CD4-positive, alpha-beta T cell treated with Interleukin-15 for 4 hours (primary cell): ENCODE results near the gene RAB3IP.
"Not testable (repeated sequence)": the region's sequence is repeated elsewhere in the genome, so short reads cannot be mapped to it uniquely, and the experiment has no call there.

Experiments used
- DNase-seq: peaks from one replicate; pipeline ENCODE4 v3.0.0-alpha.2; 2020; ENCODE audit warnings: low spot score

The RAB3IP gene

GRCh38 chr12:69756088-69756755 is 17.6 kb downstream of the RAB3IP start:
- no peak for DNase-seq

GRCh38 chr12:69758105-69758504 is 19.4 kb downstream of the RAB3IP start:
- DNase-seq, result no peak

- DNase-seq, result not testable (repeated sequence)
These were observed 20.9 kb downstream of the RAB3IP start for GRCh38 chr12:69759581-69759980.

GRCh38 chr12:69765515-69765914 is 26.9 kb downstream of the RAB3IP start:
- no peak for DNase-seq

GRCh38 chr12:69766260-69766659 is 27.6 kb downstream of the RAB3IP start:
- DNase-seq, result no peak

- no peak for DNase-seq
These were observed 41.3 kb downstream of the RAB3IP start for GRCh38 chr12:69779928-69780327.

- DNase-seq, result no peak
These were observed 44.7 kb downstream of the RAB3IP start for GRCh38 chr12:69783365-69783764.

GRCh38 chr12:69789351-69789750 is 50.7 kb downstream of the RAB3IP start:
- no peak for DNase-seq

GRCh38 chr12:69792533-69792932 is 53.9 kb downstream of the RAB3IP start:
- no peak for DNase-seq

- not testable (repeated sequence) for DNase-seq
These were observed 68.6 kb downstream of the RAB3IP start for GRCh38 chr12:69807101-69807897.

- no peak for DNase-seq
These were observed 72.3 kb downstream of the RAB3IP start for GRCh38 chr12:69810870-69811498.

- no peak for DNase-seq
These were observed 77.4 kb downstream of the RAB3IP start for GRCh38 chr12:69816082-69816481.

- DNase-seq, result no peak
These were observed 82.4 kb downstream of the RAB3IP start for GRCh38 chr12:69821032-69821455.

- DNase-seq, result no peak
These were observed 82.9 kb downstream of the RAB3IP start for GRCh38 chr12:69821456-69822159.

GRCh38 chr12:69822201-69822860 is 83.7 kb downstream of the RAB3IP start:
- no peak for DNase-seq

- DNase-seq, result no peak
These were observed 85.4 kb downstream of the RAB3IP start for GRCh38 chr12:69824028-69824427.

- no peak for DNase-seq
These were observed 86.4 kb downstream of the RAB3IP start, which contains the start of gene MYRFL for GRCh38 chr12:69824966-69825560. TSS of gene MYRFL (plus strand) at chr12:69825227. CDS start at chr12:69825518, 291 bp downstream.

- DNase-seq, result no peak
These were observed 90.2 kb downstream of the RAB3IP start for GRCh38 chr12:69828897-69829296.

GRCh38 chr12:69833696-69834095 is 95.0 kb downstream of the RAB3IP start:
- no peak for DNase-seq

- no peak for DNase-seq
These were observed 95.5 kb downstream of the RAB3IP start for GRCh38 chr12:69834147-69834546.

GRCh38 chr12:69834576-69834975 is 95.9 kb downstream of the RAB3IP start:
- DNase-seq, result no peak
